Keratinocyte (primary cell): ENCODE measurements around the gene SLC25A47.

Source experiments
- CTCF ChIP-seq, 3 experiments: IDR thresholded peaks in 1 of 3; conservative IDR thresholded peaks in 1 of 3; optimal IDR thresholded peaks in 1 of 3; 2 replicates in 2 of 3; 3 replicates in 1 of 3; pipeline versions ENCODE3 to v1.5.1; 2011; ENCODE audit warnings: low read length in 3 of 3, mild to moderate bottlenecking in 3 of 3, moderate library complexity in 2 of 3, control low read depth in 1 of 3, inconsistent platforms in 1 of 3; ENCODE audit not compliant: insufficient read depth in 2 of 3; ENCODE audit errors: extremely low read depth in 1 of 3
- EZH2 ChIP-seq: IDR thresholded peaks from one replicate; pipeline ENCODE4 v1.6.1; 2012; ENCODE audit warnings: inconsistent platforms, mild to moderate bottlenecking, low read length, moderate library complexity

GRCh38 chr14:100305324-100306100 lies 17.6 kb upstream of the SLC25A47 start:
- TF ChIP-seq EZH2 (no peak), CTCF (optimal IDR thresholded peaks at IDR 0.05 in 1 of 3, IDR thresholded peaks at IDR 0.05 in 1 of 3, conservative IDR thresholded peaks at IDR 0.05 in 1 of 3; ENCODE audit: extremely low read depth in 1 of 3, insufficient read depth in 2 of 3, low read length in 3 of 3) (no peak)
